Measurements from ENCODE around the gene RPH3AL. TPM values are rescaled to one million over a fixed set of nuclear protein-coding genes. Genes with fewer than 3 reads are reported as not detected.

Gene RPH3AL
- total and polyA plus RNA-seq, 10 donors, result 4.8 to 182 (median 49.1) TPM

- H3K4me1 ChIP-seq, result peaks cover 0 to 12% (median 7%) of the 10 kb centered on the region in 6 donors
- 86 to 90% (median 87%) methylated on average over 23 of the region's 23 CpGs for WGBS, 5 donors
- intact Hi-C loops (cut with DNase I; ENCODE audit: low total_unique reads), result no loop called here
- H3K36me3 ChIP-seq, result peaks cover 0 to 17% (median 0%) of the 10 kb centered on the region in 6 donors
- TF ChIP-seq POLR2A (IDR thresholded peaks at IDR 0.05) (no peak), POLR2AphosphoS5 (IDR thresholded peaks at IDR 0.05) (no peak), CTCF (IDR thresholded peaks at IDR 0.05 in 8 of 11, conservative IDR thresholded peaks at IDR 0.05 in 3 of 11) (no peak)
- H3K27ac ChIP-seq, result no peak overlapping the region
- DNase-seq, result peak; percentile 52
- no peaks in the 10 kb centered on the region for H3K27me3 ChIP-seq (replicated peaks in 1 of 7)
- no peaks in the 10 kb centered on the region for H3K9me3 ChIP-seq
- H3K4me3 ChIP-seq, result no peak overlapping the region
Measured at GRCh38 chr17:238071-238963, 114.3 kb downstream of the RPH3AL start.

GRCh38 chr17:237406-237955 is 115.1 kb downstream of the RPH3AL start:
- 78 to 87% (median 83%) methylated on average over 8 of the region's 8 CpGs for WGBS, 5 donors
- Histone ChIP-seq H3K4me1 (peaks cover 0 to 20% (median 10%) of the 10 kb centered on the region in 6 donors), H3K36me3 (peaks cover 0 to 17% (median 0%) of the 10 kb centered on the region in 6 donors), H3K27ac (no peak overlapping the region), H3K9me3 (no peaks in the 10 kb centered on the region), H3K27me3 (replicated peaks in 1 of 7) (no peaks in the 10 kb centered on the region), H3K4me3 (no peak overlapping the region)
- TF ChIP-seq CTCF (IDR thresholded peaks at IDR 0.05 in 8 of 11, conservative IDR thresholded peaks at IDR 0.05 in 3 of 11) (no peak), POLR2A (IDR thresholded peaks at IDR 0.05) (no peak), POLR2AphosphoS5 (IDR thresholded peaks at IDR 0.05) (no peak)
- DNase-seq, result peak; percentile 32
- intact Hi-C loops (cut with DNase I; ENCODE audit: low total_unique reads), result no loop called here

GRCh38 chr17:236641-237405 is 115.8 kb downstream of the RPH3AL start:
- WGBS, 5 donors, result 91 to 93% (median 92%) methylated on average over 30 to 34 of the region's 34 CpGs
- TF ChIP-seq CTCF (IDR thresholded peaks at IDR 0.05 in 8 of 11, conservative IDR thresholded peaks at IDR 0.05 in 3 of 11), result no peak
- TF ChIP-seq POLR2A (IDR thresholded peaks at IDR 0.05), result no peak
- TF ChIP-seq POLR2AphosphoS5 (IDR thresholded peaks at IDR 0.05), result no peak
- H3K27ac ChIP-seq, result no peak overlapping the region
- H3K27me3 ChIP-seq (replicated peaks in 1 of 7), result no peaks in the 10 kb centered on the region
- H3K4me3 ChIP-seq, result no peak overlapping the region
- peaks cover 0 to 25% (median 13%) of the 10 kb centered on the region in 6 donors for H3K4me1 ChIP-seq
- H3K9me3 ChIP-seq, result no peaks in the 10 kb centered on the region
- intact Hi-C loops (cut with DNase I; ENCODE audit: low total_unique reads), result no loop called here
- DNase-seq, result peak; percentile 41
- H3K36me3 ChIP-seq, result peaks cover 0 to 17% (median 0%) of the 10 kb centered on the region in 6 donors
